GM19025 (cell line): ENCODE measurements around the gene ZNF776.
"Not testable (repeated sequence)": the region's sequence is repeated elsewhere in the genome, so short reads cannot be mapped to it uniquely, and the experiment has no call there.

Experiments used
- ATAC-seq: cut with Tn5 transposase; IDR thresholded peaks from one replicate; pipeline ENCODE4 v1.9.1; 2021; ENCODE audit warnings: mild to moderate bottlenecking, low read depth, moderate library complexity; ENCODE audit not compliant: unreplicated experiment

The ZNF776 gene

DNA sequence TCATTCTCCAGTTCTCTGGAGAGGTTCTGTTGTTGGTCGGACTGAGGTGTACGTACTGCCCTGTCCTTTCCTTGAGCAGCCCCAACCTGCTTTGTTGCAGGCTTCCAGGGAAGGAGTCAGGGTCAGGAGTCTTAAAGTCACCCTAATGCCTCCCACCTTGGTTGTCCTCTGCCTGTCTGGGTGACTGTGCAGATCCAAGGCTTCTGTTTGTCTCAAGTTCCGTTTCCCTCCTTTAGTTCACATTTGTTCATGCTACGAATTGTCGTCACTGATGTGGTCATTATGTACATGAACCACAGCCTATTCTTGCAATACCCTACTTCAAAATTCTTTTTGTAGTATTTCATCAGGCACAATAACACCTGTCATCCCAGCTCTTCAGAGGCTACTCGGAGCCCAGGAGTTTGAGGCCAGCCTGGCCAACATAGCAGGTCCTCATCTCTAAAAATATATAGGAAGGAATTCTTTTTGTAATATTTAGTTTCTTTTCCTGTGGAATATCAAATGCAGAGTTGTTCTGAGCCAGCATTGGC lies 30.2 kb downstream of the ZNF776 start:
- ATAC-seq, result no peak

DNA sequence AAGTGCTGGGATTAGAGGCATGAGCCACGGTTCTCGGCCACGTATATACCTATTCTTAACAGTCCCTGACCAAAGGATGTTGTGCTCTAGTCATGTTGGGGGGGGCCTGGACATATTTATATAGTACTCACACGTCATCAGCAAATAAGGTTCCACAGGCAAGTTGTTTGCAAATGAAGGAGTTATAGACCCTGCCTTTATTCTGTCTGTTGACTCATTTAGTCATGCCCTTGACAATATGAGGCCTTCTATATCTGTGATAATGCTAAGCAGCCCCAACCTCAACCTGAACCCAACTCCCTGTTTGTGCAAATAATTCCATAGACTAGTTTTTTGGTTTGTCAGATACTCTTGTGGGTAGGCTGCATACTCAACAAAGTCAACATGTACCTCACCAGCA lies 31.7 kb downstream of the ZNF776 start:
- no peak for ATAC-seq

- ATAC-seq, result no peak
Observed at GRCh38 chr19:57779220-57779845, 32.7 kb downstream of the ZNF776 start.

DNA sequence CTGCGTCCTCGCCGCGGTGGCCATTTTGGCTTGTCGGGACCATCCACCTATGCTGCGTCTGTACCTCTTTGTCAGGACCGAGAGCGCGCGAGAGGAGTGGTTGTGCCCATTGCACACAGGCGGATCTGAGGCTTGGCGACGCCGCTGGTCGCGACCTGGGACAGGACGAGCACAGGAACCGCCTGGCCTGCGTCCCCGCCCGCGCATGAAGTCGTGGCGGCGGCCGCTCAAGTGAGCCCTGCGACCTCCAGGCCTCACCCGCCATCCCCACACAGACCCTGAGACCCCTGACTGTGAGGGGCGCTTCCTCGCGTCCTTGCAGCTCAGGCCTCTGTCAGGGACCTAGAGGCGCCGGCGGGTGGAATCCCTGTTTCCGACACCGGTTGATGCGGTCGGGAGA lies 39.7 kb downstream of the ZNF776 start:
- no peak for ATAC-seq

GRCh38 chr19:57786906-57787305 lies 40.3 kb downstream of the ZNF776 start:
- no peak for ATAC-seq

GRCh38 chr19:57788114-57788692 lies 41.6 kb downstream of the ZNF776 start:
- ATAC-seq, result no peak

DNA sequence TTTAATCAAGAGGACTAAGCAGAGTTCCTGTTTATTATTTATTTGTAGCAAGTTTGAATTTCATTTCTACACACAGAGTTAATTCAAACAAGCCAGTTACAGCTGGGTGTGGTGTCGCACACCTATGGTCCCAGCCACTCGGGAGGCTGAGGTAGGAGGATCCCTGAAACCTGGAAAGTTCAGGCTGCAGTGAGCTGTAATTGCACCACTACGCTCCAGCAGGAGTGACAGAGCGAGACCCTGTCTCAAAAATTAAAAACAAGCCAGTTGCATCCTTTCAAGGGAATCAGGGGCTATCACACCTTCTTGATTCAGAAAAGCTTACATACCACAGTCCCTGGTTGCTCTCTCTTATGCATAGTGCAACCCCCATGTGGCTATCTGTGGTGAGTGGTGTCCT lies 42.7 kb downstream of the ZNF776 start:
- no peak for ATAC-seq

GRCh38 chr19:57796580-57796979 lies 50.0 kb downstream of the ZNF776 start:
- not testable (repeated sequence) for ATAC-seq

DNA sequence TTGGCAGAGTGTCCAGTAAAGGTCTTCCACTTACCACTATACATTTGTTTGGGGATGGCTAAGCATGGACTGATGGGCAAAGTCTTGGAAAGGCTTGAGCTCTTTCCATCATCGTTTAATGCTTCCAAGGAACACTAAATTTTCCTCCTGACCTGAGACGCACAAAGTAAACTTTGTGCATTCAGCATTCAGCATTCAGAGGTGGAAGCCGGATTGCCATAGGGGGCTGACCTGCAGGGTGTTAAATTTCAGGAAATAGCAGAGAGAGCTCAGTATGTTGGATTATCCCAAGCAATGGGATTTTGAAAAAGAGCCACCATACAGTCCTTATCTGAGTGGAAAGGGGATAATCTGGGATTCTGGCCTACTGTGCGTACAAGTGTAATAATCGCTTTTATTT lies 54.1 kb downstream of the ZNF776 start:
- ATAC-seq, result no peak

- ATAC-seq, result no peak
Observed at GRCh38 chr19:57802269-57802668, 55.7 kb downstream of the ZNF776 start.

DNA sequence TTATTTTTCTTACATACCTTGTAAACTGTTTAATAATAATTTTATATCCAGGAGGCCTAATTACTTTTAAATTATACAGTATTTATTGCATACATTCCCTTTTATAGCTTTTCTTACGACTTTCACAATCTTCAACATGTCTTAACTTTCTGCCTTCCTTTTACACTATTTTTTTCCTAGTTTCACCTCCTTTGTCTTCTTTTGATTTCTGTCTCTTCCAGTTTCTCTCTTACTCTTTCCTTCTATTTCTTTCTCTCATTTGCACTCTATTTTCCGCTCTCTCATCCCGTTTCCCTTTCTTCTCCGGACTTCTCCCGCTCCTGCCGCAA lies 56.6 kb downstream of the ZNF776 start:
- ATAC-seq, result no peak

- no peak for ATAC-seq
Observed at GRCh38 chr19:57803594-57804325, 57.1 kb downstream of the ZNF776 start.

GRCh38 chr19:57807541-57807940 lies 60.9 kb downstream of the ZNF776 start:
- ATAC-seq, result no peak
